K562 (cell line): ENCODE data around the gene INCA1.

Source experiments
- GTF2F1 ChIP-seq: IDR thresholded peaks from 2 replicates; pipeline ENCODE4 v1.6.1; 2011; ENCODE audit warnings: low read depth, low read length, improper control_type of control experiment
- HEY1 ChIP-seq: fragments of 250-450 bp; sonication (Bioruptor Pico); IDR thresholded peaks from 2 replicates; pipeline ENCODE4 v1.5.0; 2020; ENCODE audit warnings: mild to moderate bottlenecking, moderate library complexity, borderline replicate concordance
- JUNB ChIP-seq: fragments of 450-650 bp; formaldehyde crosslinking; conservative IDR thresholded peaks from 2 replicates; pipeline ENCODE4 v1.4.0; 2020; ENCODE audit warnings: mild to moderate bottlenecking
- MAFF ChIP-seq: IDR thresholded peaks from 2 replicates; pipeline ENCODE4 v1.6.1; 2012; ENCODE audit warnings: low read length, improper control_type of control experiment
- NFYB ChIP-seq: IDR thresholded peaks from 2 replicates; pipeline ENCODE4 v1.6.1; 2011; ENCODE audit warnings: mild to moderate bottlenecking, moderate library complexity; ENCODE audit not compliant: insufficient read length; ENCODE audit errors: extremely low read depth
- PCBP1 ChIP-seq: fragments of 200-400 bp; formaldehyde crosslinking; IDR thresholded peaks from 2 replicates; pipeline ENCODE4 v1.6.1; 2018; ENCODE audit warnings: mild to moderate bottlenecking, low read depth, low read length; ENCODE audit not compliant: poor library complexity, severe bottlenecking
- POLR2A ChIP-seq: fragments of 450-650 bp; conservative IDR thresholded peaks from 2 replicates; pipeline ENCODE4 v1.6.1; 2016
- POU5F1 ChIP-seq: fragments of 150-350 bp; IDR thresholded peaks from 2 replicates; pipeline ENCODE4 v1.6.1; 2014; ENCODE audit warnings: borderline replicate concordance, low read length, low read depth, mild to moderate bottlenecking; ENCODE audit not compliant: partially characterized antibody
- RFX5 ChIP-seq: IDR thresholded peaks from 2 replicates; pipeline ENCODE4 v1.6.1; 2011; ENCODE audit warnings: low read depth, mild to moderate bottlenecking, improper control_type of control experiment, low read length
- SP1 ChIP-seq: sonication (generic); formaldehyde crosslinking; IDR thresholded peaks from 2 replicates; pipeline ENCODE4 v1.8.1; 2022; ENCODE audit warnings: mild to moderate bottlenecking, missing genetic modification reagents
- TBL1XR1 ChIP-seq, 2 experiments: IDR thresholded peaks; 2 replicates each; pipeline ENCODE4 v1.6.1; 2012; ENCODE audit warnings: improper control_type of control experiment in 2 of 2, low read length in 2 of 2, mild to moderate bottlenecking in 1 of 2
- ZBTB1 ChIP-seq: sonication (generic); formaldehyde crosslinking; IDR thresholded peaks from 2 replicates; pipeline ENCODE4 v1.8.1; 2023; ENCODE audit warnings: missing genetic modification reagents, low read depth, mild to moderate bottlenecking, borderline replicate concordance
- TF ChIP-seq, protein P1 (sequence below), 3 experiments: IDR thresholded peaks in 2 of 3; conservative IDR thresholded peaks in 1 of 3; 2 replicates each; pipeline ENCODE4 v1.5.1; 2011 to 2012; ENCODE audit warnings: low read length in 3 of 3, mild to moderate bottlenecking in 3 of 3, control low read depth in 2 of 3, improper control_type of control experiment in 1 of 3, inconsistent platforms in 1 of 3, low read depth in 1 of 3, mixed read lengths in 1 of 3, moderate library complexity in 1 of 3; ENCODE audit not compliant: insufficient read depth in 2 of 3
- TF ChIP-seq, protein P2 (sequence below): fragments of 250-450 bp; sonication (Bioruptor Pico); IDR thresholded peaks from 2 replicates; pipeline ENCODE4 v1.4.0; 2020

DNA sequence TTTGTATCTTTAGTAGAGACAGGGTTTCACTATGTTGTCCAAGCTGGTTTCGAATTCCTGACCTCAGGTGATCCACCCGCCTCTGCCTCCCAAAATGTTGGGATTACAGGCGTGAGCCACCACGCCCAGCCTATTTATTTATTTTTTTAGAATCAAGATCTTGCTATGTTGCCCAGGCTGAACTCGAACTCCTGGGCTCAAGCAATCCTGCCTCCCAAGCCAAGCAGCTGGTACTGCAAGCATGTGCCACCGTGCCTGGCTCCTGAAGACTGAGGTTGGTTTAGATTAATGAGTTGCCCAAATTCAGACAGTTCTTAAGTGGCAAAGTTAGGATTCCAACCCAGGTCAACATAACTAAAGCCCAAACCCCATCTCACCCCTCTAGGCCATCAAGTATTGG, 30.0 kb upstream of the INCA1 start:
- TF ChIP-seq TBL1XR1 (IDR thresholded peaks at IDR 0.05; ENCODE audit: low read length in 2 of 2) (no peak), SP1 (CRISPR knock-in tag) (no peak), JUNB (CRISPR knock-in tag) (no peak), RFX5 (no peak), POLR2A (no peak), MAFF (no peak), GTF2F1 (no peak), ZBTB1 (CRISPR knock-in tag) (no peak), HEY1 (no peak), PCBP1 (no peak), POU5F1 (no peak), NFYB (no peak)
- TF ChIP-seq, protein P1, sequence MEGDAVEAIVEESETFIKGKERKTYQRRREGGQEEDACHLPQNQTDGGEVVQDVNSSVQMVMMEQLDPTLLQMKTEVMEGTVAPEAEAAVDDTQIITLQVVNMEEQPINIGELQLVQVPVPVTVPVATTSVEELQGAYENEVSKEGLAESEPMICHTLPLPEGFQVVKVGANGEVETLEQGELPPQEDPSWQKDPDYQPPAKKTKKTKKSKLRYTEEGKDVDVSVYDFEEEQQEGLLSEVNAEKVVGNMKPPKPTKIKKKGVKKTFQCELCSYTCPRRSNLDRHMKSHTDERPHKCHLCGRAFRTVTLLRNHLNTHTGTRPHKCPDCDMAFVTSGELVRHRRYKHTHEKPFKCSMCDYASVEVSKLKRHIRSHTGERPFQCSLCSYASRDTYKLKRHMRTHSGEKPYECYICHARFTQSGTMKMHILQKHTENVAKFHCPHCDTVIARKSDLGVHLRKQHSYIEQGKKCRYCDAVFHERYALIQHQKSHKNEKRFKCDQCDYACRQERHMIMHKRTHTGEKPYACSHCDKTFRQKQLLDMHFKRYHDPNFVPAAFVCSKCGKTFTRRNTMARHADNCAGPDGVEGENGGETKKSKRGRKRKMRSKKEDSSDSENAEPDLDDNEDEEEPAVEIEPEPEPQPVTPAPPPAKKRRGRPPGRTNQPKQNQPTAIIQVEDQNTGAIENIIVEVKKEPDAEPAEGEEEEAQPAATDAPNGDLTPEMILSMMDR (IDR thresholded peaks at IDR 0.05 in 2 of 3, conservative IDR thresholded peaks at IDR 0.05 in 1 of 3; ENCODE audit: insufficient read depth in 2 of 3, low read depth in 1 of 3, low read length in 3 of 3), result no peak
- TF ChIP-seq, protein P2, sequence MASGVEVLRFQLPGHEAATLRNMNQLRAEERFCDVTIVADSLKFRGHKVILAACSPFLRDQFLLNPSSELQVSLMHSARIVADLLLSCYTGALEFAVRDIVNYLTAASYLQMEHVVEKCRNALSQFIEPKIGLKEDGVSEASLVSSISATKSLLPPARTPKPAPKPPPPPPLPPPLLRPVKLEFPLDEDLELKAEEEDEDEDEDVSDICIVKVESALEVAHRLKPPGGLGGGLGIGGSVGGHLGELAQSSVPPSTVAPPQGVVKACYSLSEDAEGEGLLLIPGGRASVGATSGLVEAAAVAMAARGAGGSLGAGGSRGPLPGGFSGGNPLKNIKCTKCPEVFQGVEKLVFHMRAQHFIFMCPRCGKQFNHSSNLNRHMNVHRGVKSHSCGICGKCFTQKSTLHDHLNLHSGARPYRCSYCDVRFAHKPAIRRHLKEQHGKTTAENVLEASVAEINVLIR, result no peak
